Left lung (tissue), 10 donors: ENCODE results near the gene CACYBP. TPM values are rescaled to one million over a fixed set of nuclear protein-coding genes. Genes with fewer than 3 reads are reported as not detected.
A peak's percentile ranks its signal among the peaks of the same experiment; 100 is the strongest.

Source experiments
- ATAC-seq: fragments of 200-7000 bp; cut with Tn5 transposase; one replicate; pipeline ENCODE4 v1.9.1; 2020; ENCODE audit warnings: moderate library complexity
- DNase-seq, 4 donors: peaks; one replicate each; pipeline ENCODE4 v3.0.0-alpha.2; 2013 to 2020
- H3K27ac ChIP-seq, 2 donors: fragments of 200-600 bp; sonication (generic) in 1 of 2; one replicate each; pipeline versions ENCODE4 v1.5.0 to v1.8.0; 2020 to 2021
- H3K27me3 ChIP-seq, 2 donors: fragments of 200-600 bp; sonication (generic) in 1 of 2; one replicate each; pipeline versions ENCODE4 v1.5.0 to v1.8.0; 2020 to 2021
- H3K36me3 ChIP-seq, 2 donors: fragments of 200-600 bp; sonication (generic) in 1 of 2; one replicate each; pipeline versions ENCODE4 v1.5.0 to v1.8.0; 2020 to 2021
- H3K4me1 ChIP-seq, 2 donors: fragments of 200-600 bp; one replicate each; pipeline ENCODE4 v1.8.0; 2021
- H3K4me3 ChIP-seq, 2 donors: fragments of 200-600 bp; sonication (generic) in 1 of 2; one replicate each; pipeline versions ENCODE4 v1.5.0 to v1.8.0; 2020 to 2021; ENCODE audit warnings: mild to moderate bottlenecking in 1 of 2
- H3K9me3 ChIP-seq, 2 donors: fragments of 200-600 bp; sonication (generic) in 1 of 2; one replicate each; pipeline versions ENCODE4 v1.5.0 to v1.8.0; 2020 to 2021
- CTCF ChIP-seq, 2 donors: fragments of 200-600 bp; sonication (generic) in 1 of 2; IDR thresholded peaks; one replicate each; pipeline versions ENCODE4 v1.5.0 to v1.8.0; 2021; ENCODE audit warnings: antibody characterized with exemption in 2 of 2
- intact Hi-C, 2 donors: fragments of 100-400 bp; cut with DNase I; formaldehyde crosslinking; loops; one replicate each; pipeline versions ENCODE4 v1.11.2 to v1.14.2; 2022
- polyA plus RNA-seq, 6 donors: library from polyadenylated mRNA; unstranded; fragments of 120-200 nt; gene quantifications; one replicate each; pipeline ENCODE4 v1.2.1, GENCODE V29; 2013; ENCODE audit not compliant: insufficient read length in 6 of 6
- total RNA-seq, 2 donors: library from RNA; stranded (reverse); fragmentation: NEBNext Ultra II Directional; extraction: Animal tissue kit (Norgen Biotek cat#: 25700); gene quantifications; one replicate each; pipeline ENCODE4 v1.2.1, GENCODE V29; 2021
- donor health status: DM: no; HTN: yes; CAD: no.
- donor health status: DM: no; HTN: no; CAD: no.

The CACYBP gene
- total and polyA plus RNA-seq, 8 donors, result 69.4 to 136 (median 124) TPM

- H3K4me3 ChIP-seq, result no peak overlapping the region
- H3K9me3 ChIP-seq, result no peaks in the 10 kb centered on the region
- DNase-seq, result no peak
- H3K27me3 ChIP-seq, result no peaks in the 10 kb centered on the region
- H3K27ac ChIP-seq, result peak overlapping the region in 1 of 2 donors; percentile 38
- ATAC-seq, result peak; percentile 37
- peaks cover 0 to 23% of the 10 kb centered on the region in 2 donors for H3K4me1 ChIP-seq
- intact Hi-C loops, result no loop called here
- no peak for TF ChIP-seq CTCF (IDR thresholded peaks at IDR 0.05)
- H3K36me3 ChIP-seq, result no peaks in the 10 kb centered on the region
Observed at GRCh38 chr1:174954671-174955669, 44.8 kb upstream of the CACYBP start.

DNA sequence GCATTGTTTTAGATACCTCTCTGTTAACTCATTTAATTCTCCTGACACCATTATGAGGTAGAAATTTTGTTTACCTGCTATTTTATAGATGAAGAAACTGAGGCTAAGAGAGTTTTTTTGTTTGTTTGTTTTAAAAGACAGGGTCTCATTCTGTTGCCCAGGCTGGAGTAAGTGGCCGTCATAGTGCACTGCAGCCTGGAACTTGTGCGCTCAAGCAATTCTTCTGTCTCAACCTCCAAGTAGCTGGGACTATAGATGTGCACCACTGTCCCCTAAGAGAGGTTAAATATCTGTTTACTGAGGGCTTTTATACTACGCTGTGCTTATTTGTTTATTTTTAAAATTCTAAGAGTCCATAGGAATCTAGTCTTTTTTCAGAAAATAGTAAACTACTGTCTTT, 43.7 kb upstream of the CACYBP start:
- no peak overlapping the region for H3K4me3 ChIP-seq
- no peaks in the 10 kb centered on the region for H3K27me3 ChIP-seq
- H3K4me1 ChIP-seq, result peaks cover 0 to 23% of the 10 kb centered on the region in 2 donors
- intact Hi-C loops, result no loop called here
- DNase-seq (no peak), ATAC-seq (no peak)
- no peaks in the 10 kb centered on the region for H3K9me3 ChIP-seq
- TF ChIP-seq CTCF (IDR thresholded peaks at IDR 0.05), result no peak
- no peak overlapping the region for H3K27ac ChIP-seq
- no peaks in the 10 kb centered on the region for H3K36me3 ChIP-seq

DNA sequence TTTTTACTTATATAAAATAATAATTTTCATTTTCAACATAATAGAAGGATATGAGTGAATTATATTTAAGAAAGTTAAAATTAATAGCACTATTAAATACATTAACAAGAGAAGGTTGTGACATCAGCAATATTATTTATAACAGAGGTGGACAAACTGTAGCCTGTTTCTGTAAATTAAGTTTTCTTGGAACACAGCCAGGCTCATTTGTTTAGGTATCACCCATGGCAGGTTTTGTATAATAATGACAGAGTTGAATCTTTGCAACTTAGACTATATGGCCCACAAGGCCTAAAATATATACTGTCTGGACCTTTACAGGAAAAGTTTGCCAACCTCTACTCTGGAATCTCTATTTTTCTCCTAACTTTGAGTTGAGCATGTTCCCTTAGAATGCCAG, 42.8 kb upstream of the CACYBP start:
- ATAC-seq (no peak), DNase-seq (no peak)
- H3K9me3 ChIP-seq, result no peaks in the 10 kb centered on the region
- no peaks in the 10 kb centered on the region for H3K27me3 ChIP-seq
- peaks cover 0 to 23% of the 10 kb centered on the region in 2 donors for H3K4me1 ChIP-seq
- no peak overlapping the region for H3K27ac ChIP-seq
- H3K4me3 ChIP-seq, result no peak overlapping the region
- TF ChIP-seq CTCF (IDR thresholded peaks at IDR 0.05), result no peak
- intact Hi-C loops, result no loop called here
- no peaks in the 10 kb centered on the region for H3K36me3 ChIP-seq

DNA sequence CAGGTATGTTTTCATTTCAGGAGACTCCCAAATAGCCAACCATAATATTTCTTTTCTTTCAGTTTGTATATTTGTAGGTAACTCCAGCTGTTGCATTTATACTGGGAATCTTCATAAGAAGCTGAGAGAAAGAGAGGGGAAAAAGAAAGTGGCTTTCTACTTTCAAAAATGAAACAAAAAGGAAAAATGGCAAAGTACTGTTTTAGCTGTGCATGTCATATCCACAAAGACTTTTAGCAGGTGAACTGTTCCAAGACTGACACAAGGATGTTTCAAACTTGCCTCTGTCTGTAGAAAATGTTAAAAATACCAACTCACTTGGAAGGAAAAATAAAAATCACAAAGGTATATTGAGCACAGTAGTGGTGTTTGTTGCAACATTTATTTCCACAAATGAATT, 41.9 kb upstream of the CACYBP start:
- DNase-seq (no peak), ATAC-seq (no peak)
- H3K27ac ChIP-seq, result no peak overlapping the region
- no peak for TF ChIP-seq CTCF (IDR thresholded peaks at IDR 0.05)
- intact Hi-C loops, result no loop called here
- H3K4me1 ChIP-seq, result peaks cover 0 to 23% of the 10 kb centered on the region in 2 donors
- no peak overlapping the region for H3K4me3 ChIP-seq
- no peaks in the 10 kb centered on the region for H3K9me3 ChIP-seq
- H3K36me3 ChIP-seq, result no peaks in the 10 kb centered on the region
- no peaks in the 10 kb centered on the region for H3K27me3 ChIP-seq

DNA sequence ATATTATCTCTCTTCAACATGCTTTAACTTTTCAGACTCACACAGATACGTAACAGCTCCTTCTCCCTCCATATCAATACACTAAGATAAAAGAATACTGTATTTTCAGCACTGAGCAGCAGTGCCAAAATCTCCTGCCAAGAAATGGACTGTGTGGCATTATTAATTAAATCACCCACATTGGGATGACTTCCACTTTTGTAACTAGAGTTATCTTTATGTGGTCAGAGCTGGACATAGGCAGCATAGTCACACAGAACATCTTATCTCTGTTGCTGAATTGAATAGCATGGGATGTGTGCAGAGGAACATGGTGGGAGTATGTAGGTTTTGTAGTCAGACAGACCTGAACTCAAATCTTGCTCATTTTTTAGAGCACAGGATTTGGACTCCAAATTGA, 41.4 kb upstream of the CACYBP start:
- TF ChIP-seq CTCF (IDR thresholded peaks at IDR 0.05), result no peak
- intact Hi-C loops, result no loop called here
- H3K4me1 ChIP-seq, result peaks cover 2 to 22% of the 10 kb centered on the region in 2 donors

More for the DNA sequence above, 41.4 kb upstream of the CACYBP start:
- Histone ChIP-seq H3K27me3 (no peaks in the 10 kb centered on the region), H3K4me3 (no peak overlapping the region), H3K36me3 (no peaks in the 10 kb centered on the region), H3K9me3 (no peaks in the 10 kb centered on the region), H3K27ac (no peak overlapping the region)
- ATAC-seq (no peak), DNase-seq (no peak)
